OCI-LY1 (cell line): ENCODE measurements around the gene USP13.

Experiments used
- H2AFZ ChIP-seq: fragments of 200-600 bp; sonication (generic), shearing (Covaris generic); 2 replicates; pipeline ENCODE4 v1.6.0; 2014; ENCODE audit warnings: antibody characterized with exemption, mild to moderate bottlenecking, low read length
- H3F3A ChIP-seq: fragments of 200-600 bp; sonication (generic), shearing (Covaris generic); 2 replicates; pipeline ENCODE4 v1.6.0; 2014; ENCODE audit warnings: mild to moderate bottlenecking, antibody characterized with exemption, low read length, moderate library complexity; ENCODE audit not compliant: insufficient read depth
- H3K27ac ChIP-seq: fragments of 200-600 bp; sonication (generic); 2 replicates; pipeline ENCODE4 v1.5.1; 2014; ENCODE audit warnings: low read length, mixed run types, mild to moderate bottlenecking, low read depth; ENCODE audit not compliant: poor library complexity, severe bottlenecking
- H3K27me3 ChIP-seq: fragments of 200-600 bp; sonication (generic); 2 replicates; pipeline ENCODE4 v1.6.0; 2014; ENCODE audit warnings: antibody characterized with exemption, mild to moderate bottlenecking, low read length, moderate library complexity; ENCODE audit not compliant: insufficient read depth
- H3K36me3 ChIP-seq: fragments of 200-600 bp; sonication (generic); 2 replicates; pipeline ENCODE4 v1.6.1; 2014; ENCODE audit warnings: mild to moderate bottlenecking, antibody characterized with exemption, low read length, moderate library complexity, mixed read lengths; ENCODE audit not compliant: insufficient read depth
- H3K4me1 ChIP-seq: fragments of 200-600 bp; sonication (generic); 2 replicates; pipeline ENCODE4 v1.5.1; 2014; ENCODE audit warnings: mild to moderate bottlenecking, low read length, moderate library complexity; ENCODE audit not compliant: insufficient read depth, severe bottlenecking
- H3K4me2 ChIP-seq: fragments of 200-600 bp; sonication (generic), shearing (Covaris generic); 2 replicates; pipeline ENCODE4 v1.6.1; 2014; ENCODE audit warnings: low read length
- H3K4me3 ChIP-seq: fragments of 200-600 bp; sonication (generic); 2 replicates; pipeline ENCODE4 v1.5.1; 2014; ENCODE audit warnings: low read length, low read depth, mild to moderate bottlenecking, mixed read lengths; ENCODE audit not compliant: poor library complexity, severe bottlenecking
- H3K79me2 ChIP-seq: fragments of 200-600 bp; shearing (Covaris generic); 2 replicates; pipeline ENCODE4 v1.6.1; 2016; ENCODE audit warnings: mixed run types, low read length, mixed read lengths; ENCODE audit not compliant: insufficient read depth
- H3K9ac ChIP-seq: fragments of 200-600 bp; sonication (generic), shearing (Covaris generic); 2 replicates; pipeline ENCODE4 v1.6.1; 2014; ENCODE audit warnings: mild to moderate bottlenecking, low read length, mixed read lengths
- H3K9me2 ChIP-seq: fragments of 200-600 bp; sonication (generic), shearing (Covaris generic); 2 replicates; pipeline ENCODE4 v1.6.1; 2014; ENCODE audit warnings: low read depth, mild to moderate bottlenecking, low read length, mixed read lengths
- H3K9me3 ChIP-seq: fragments of 200-600 bp; shearing (Covaris generic); 2 replicates; pipeline ENCODE4 v1.6.1; 2014; ENCODE audit warnings: low read length, mixed read lengths
- H4K20me1 ChIP-seq: fragments of 200-600 bp; sonication (generic), shearing (Covaris generic); 2 replicates; pipeline ENCODE4 v1.6.0; 2016; ENCODE audit warnings: mild to moderate bottlenecking, low read length; ENCODE audit not compliant: insufficient read depth
- EZH2 ChIP-seq: fragments of 200-600 bp; sonication (generic), shearing (Covaris generic); IDR thresholded peaks from 2 replicates; pipeline ENCODE4 v1.8.0; 2017; ENCODE audit warnings: borderline replicate concordance, mixed run types, mild to moderate bottlenecking, antibody characterized with exemption, low read length, moderate library complexity, mixed read lengths
- TF ChIP-seq, protein P1 (sequence below): fragments of 200-600 bp; sonication (generic), shearing (Covaris generic); IDR thresholded peaks from 2 replicates; pipeline ENCODE4 v1.5.1; 2017; ENCODE audit warnings: mild to moderate bottlenecking, antibody characterized with exemption, low read length, moderate library complexity, mixed read lengths

The USP13 gene

DNA sequence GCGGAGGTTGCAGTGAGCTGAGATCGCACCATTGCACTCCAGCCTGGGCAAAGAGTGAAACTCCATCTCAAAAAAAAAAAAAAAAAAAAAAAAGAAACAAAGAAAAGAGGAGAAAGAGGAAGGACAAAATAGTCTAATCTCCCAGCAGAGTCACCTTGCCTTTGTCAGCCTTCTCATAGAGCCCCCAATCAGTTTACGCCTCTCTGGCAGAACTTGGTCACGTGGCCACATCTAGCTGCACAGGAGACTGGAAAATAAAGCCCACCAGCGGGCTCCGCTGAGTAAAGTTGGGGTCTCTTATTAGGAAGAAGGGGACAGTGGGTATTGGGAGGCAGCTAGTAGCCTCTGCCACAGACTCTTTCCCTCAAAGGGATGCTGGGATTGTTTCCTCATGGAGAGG, 41.9 kb downstream of the USP13 start:
- no peak overlapping the region for H3K4me2 ChIP-seq
- H3F3A ChIP-seq: 0 out of 2 replicates have a peak, but pooled peaks cover 3% of the 10 kb centered on the region
- 0 out of 2 replicates have a peak, but pooled peaks cover 5% of the 10 kb centered on the region for H3K9me3 ChIP-seq
- H4K20me1 ChIP-seq: no peaks in the 10 kb centered on the region
- H3K9me2 ChIP-seq: no peaks in the 10 kb centered on the region
- H3K4me3 ChIP-seq: no peak overlapping the region
- H3K4me1 ChIP-seq: peaks cover 5% of the 10 kb centered on the region
- H3K27ac ChIP-seq: no peak overlapping the region
- H3K36me3 ChIP-seq: peaks cover 49% of the 10 kb centered on the region
- TF ChIP-seq EZH2: no peak
- H3K79me2 ChIP-seq: peaks cover 12% of the 10 kb centered on the region; the same call in 1 of the 2 replicates
- H3K9ac ChIP-seq: no peak overlapping the region
- H3K27me3 ChIP-seq: no peaks in the 10 kb centered on the region
- H2AFZ ChIP-seq: no peak overlapping the region

DNA sequence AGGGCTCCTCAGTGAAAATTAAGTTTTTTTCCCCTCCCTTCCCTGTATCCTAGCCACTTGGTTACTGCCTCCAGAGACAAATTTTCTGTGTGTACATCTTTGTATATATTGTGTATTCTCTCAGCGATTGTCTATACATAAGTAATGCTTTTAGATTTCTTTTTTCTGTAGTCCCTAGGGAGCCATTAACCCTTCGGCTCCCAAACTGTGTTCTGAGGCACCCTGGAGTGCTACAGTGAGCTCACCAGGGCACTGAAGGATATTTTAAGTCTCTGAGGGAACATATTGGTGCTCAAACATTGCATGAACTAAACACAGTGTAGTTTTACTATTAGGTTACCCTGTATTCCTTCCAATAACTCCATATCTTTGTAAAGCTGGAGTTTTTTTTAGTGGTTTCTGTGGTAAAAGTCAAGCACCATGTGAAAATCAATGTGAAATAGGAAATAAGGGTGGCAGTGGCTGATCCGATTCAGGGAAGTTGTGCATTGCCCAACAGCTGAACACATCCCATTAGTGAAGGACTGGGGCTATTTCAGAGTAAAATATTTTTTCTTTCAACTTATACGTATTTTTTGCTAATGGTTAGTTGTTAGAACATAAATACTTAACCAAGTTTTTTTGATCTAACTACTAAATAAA, 43.0 kb downstream of the USP13 start:
- Histone ChIP-seq H3K4me3 (no peak overlapping the region), H3K4me2 (no peak overlapping the region), H3K36me3 (peaks cover 48% of the 10 kb centered on the region), H3K9me3 (0 out of 2 replicates have a peak, but pooled peaks cover 5% of the 10 kb centered on the region), H3K9me2 (no peaks in the 10 kb centered on the region), H3K79me2 (peaks cover 12% of the 10 kb centered on the region; the same call in 1 of the 2 replicates), H3K9ac (no peak overlapping the region), H4K20me1 (no peaks in the 10 kb centered on the region), H2AFZ (no peak overlapping the region), H3K27me3 (no peaks in the 10 kb centered on the region), H3K4me1 (peaks cover 5% of the 10 kb centered on the region), H3K27ac (no peak overlapping the region), H3F3A (0 out of 2 replicates have a peak, but pooled peaks cover 3% of the 10 kb centered on the region)
- TF ChIP-seq, protein P1, sequence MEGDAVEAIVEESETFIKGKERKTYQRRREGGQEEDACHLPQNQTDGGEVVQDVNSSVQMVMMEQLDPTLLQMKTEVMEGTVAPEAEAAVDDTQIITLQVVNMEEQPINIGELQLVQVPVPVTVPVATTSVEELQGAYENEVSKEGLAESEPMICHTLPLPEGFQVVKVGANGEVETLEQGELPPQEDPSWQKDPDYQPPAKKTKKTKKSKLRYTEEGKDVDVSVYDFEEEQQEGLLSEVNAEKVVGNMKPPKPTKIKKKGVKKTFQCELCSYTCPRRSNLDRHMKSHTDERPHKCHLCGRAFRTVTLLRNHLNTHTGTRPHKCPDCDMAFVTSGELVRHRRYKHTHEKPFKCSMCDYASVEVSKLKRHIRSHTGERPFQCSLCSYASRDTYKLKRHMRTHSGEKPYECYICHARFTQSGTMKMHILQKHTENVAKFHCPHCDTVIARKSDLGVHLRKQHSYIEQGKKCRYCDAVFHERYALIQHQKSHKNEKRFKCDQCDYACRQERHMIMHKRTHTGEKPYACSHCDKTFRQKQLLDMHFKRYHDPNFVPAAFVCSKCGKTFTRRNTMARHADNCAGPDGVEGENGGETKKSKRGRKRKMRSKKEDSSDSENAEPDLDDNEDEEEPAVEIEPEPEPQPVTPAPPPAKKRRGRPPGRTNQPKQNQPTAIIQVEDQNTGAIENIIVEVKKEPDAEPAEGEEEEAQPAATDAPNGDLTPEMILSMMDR: no peak
- no peak for TF ChIP-seq EZH2

DNA sequence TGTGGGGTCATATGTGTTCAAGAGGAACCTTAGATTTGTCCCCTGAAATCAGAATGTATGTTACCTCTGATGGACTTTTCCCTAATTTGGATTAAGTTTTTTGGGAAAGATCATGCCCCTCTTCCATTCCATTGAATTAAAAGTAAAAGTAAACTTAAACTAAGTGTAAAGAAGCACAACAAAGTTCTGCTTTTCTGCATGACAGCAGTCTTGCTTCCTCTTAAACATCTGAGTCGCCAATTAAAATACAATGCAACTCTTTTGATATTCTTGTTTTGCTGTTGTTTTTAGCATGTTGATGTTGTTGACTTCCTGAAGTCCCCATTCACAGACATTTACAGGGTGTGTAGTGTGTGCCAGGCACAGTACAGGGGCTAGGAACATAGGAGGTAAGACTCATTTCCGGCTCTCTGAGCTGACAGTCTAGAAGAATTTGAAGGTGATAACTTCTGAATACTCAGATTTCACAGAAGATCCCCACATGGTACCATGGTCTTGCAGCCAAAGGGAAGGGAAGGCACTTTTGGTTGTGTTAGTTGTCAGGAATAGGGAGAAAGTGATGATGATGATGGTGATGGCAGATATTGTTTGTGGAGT, 45.0 kb downstream of the USP13 start:
- Histone ChIP-seq H3K9ac (no peak overlapping the region), H3K27me3 (no peaks in the 10 kb centered on the region), H2AFZ (no peak overlapping the region), H3K27ac (no peak overlapping the region), H3F3A (0 out of 2 replicates have a peak, but pooled peaks cover 3% of the 10 kb centered on the region), H3K9me2 (no peaks in the 10 kb centered on the region), H3K36me3 (peaks cover 39% of the 10 kb centered on the region), H3K4me1 (peaks cover 5% of the 10 kb centered on the region), H3K9me3 (no peaks in the 10 kb centered on the region), H4K20me1 (no peaks in the 10 kb centered on the region), H3K79me2 (peaks cover 12% of the 10 kb centered on the region; the same call in 1 of the 2 replicates), H3K4me2 (no peak overlapping the region), H3K4me3 (no peak overlapping the region)
- TF ChIP-seq EZH2: no peak
- TF ChIP-seq, protein P1: no peak
